H1 (cell line): Measurements from ENCODE around the gene ACBD6. TPM values are rescaled to one million over a fixed set of nuclear protein-coding genes. Genes with fewer than 3 reads are reported as not detected.
A peak's percentile ranks its signal among the peaks of the same experiment; 100 is the strongest.

Source experiments
- CTCF ChIA-PET: fragments of 300-600 bp; sonication (Branson Sonifier 250); formaldehyde crosslinking; loops from one replicate; lab custom pipeline; 2021; ENCODE audit not compliant: partially characterized antibody; lab: Charles Lee
- POLR2A ChIA-PET: fragments of 300-600 bp; sonication (Branson Sonifier 250); formaldehyde crosslinking; loops from one replicate; lab custom pipeline; 2021; ENCODE audit warnings: inconsistent platforms; ENCODE audit not compliant: partially characterized antibody; lab: Charles Lee
- DNase-seq, 2 experiments: peaks; one replicate each; pipeline versions ENCODE4 v3.0.0 to v3.0.0-alpha.2; 2010 to 2022; ENCODE audit warnings: low spot score in 2 of 2, low read depth in 1 of 2, mixed read lengths in 1 of 2
- FAIRE-seq: peaks from 2 replicates; lab custom pipeline; 2011; peaks lifted over from hg19 to GRCh38; lab: Jason Lieb, UNC
- H2AFZ ChIP-seq: 2 replicates; pipeline ENCODE4 v1.8.1; 2012; ENCODE audit warnings: low read length, inconsistent platforms
- H2AK5ac ChIP-seq: 2 replicates; pipeline ENCODE4 v1.6.1; 2013; ENCODE audit warnings: low read depth, low read length
- H2BK120ac ChIP-seq: replicated peaks from 2 replicates; pipeline ENCODE3; 2013; ENCODE audit warnings: low read depth, low read length, inconsistent platforms
- H2BK12ac ChIP-seq: 2 replicates; pipeline ENCODE4 v1.6.1; 2013; ENCODE audit warnings: low read depth, low read length
- H2BK15ac ChIP-seq: 2 replicates; pipeline ENCODE4 v1.6.1; 2013; ENCODE audit warnings: low read length
- H2BK20ac ChIP-seq: 2 replicates; pipeline ENCODE4 v1.6.1; 2013; ENCODE audit warnings: low read length
- H2BK5ac ChIP-seq: 2 replicates; pipeline ENCODE4 v1.6.1; 2013; ENCODE audit warnings: low read depth, low read length
- H3K14ac ChIP-seq: 2 replicates; pipeline ENCODE4 v1.6.1; 2013; ENCODE audit warnings: inconsistent platforms; ENCODE audit not compliant: insufficient read length
- H3K18ac ChIP-seq: 2 replicates; pipeline ENCODE4 v1.6.1; 2013; ENCODE audit warnings: low read length; ENCODE audit errors: extremely low read depth
- H3K23ac ChIP-seq: 2 replicates; pipeline ENCODE4 v1.6.1; 2013; ENCODE audit warnings: inconsistent platforms; ENCODE audit not compliant: insufficient read length
- H3K23me2 ChIP-seq: 2 replicates; pipeline ENCODE4 v1.6.1; 2013; ENCODE audit warnings: low read depth, low read length
- H3K27ac ChIP-seq: 2 replicates; pipeline ENCODE4 v1.6.1; 2011; ENCODE audit warnings: low read depth, low read length, inconsistent platforms
- H3K27me3 ChIP-seq, 4 experiments: replicated peaks in 1 of 4; 1 replicate in 1 of 4; 2 replicates in 3 of 4; pipeline versions ENCODE4 v1.6.1 to v1.8.1; 2011 to 2013; ENCODE audit warnings: low read length in 3 of 4, mild to moderate bottlenecking in 3 of 4, inconsistent platforms in 2 of 4, mixed read lengths in 2 of 4, moderate library complexity in 1 of 4; ENCODE audit not compliant: control insufficient read depth in 3 of 4, insufficient read depth in 3 of 4; ENCODE audit errors: extremely low read depth in 1 of 4
- H3K36me3 ChIP-seq, 4 experiments: 2 replicates each; pipeline versions ENCODE4 v1.6.1 to v1.8.1; 2011 to 2013; ENCODE audit warnings: mild to moderate bottlenecking in 4 of 4, low read length in 3 of 4, moderate library complexity in 2 of 4, control low read depth in 1 of 4, inconsistent platforms in 1 of 4; ENCODE audit not compliant: insufficient read depth in 4 of 4, control insufficient read depth in 2 of 4
- H3K4ac ChIP-seq: replicated peaks from 2 replicates; pipeline ENCODE3; 2013; ENCODE audit warnings: low read length, low read depth, mixed read lengths, inconsistent platforms; ENCODE audit not compliant: insufficient read length
- H3K4me1 ChIP-seq, 4 experiments: replicated peaks in 1 of 4; 1 replicate in 1 of 4; 2 replicates in 3 of 4; pipeline versions ENCODE4 v1.6.1 to v1.8.1; 2011 to 2013; ENCODE audit warnings: low read length in 3 of 4, inconsistent platforms in 2 of 4, mixed read lengths in 1 of 4; ENCODE audit not compliant: insufficient read depth in 4 of 4, control insufficient read depth in 3 of 4
- H3K4me2 ChIP-seq, 2 experiments: 2 replicates each; pipeline versions ENCODE4 v1.6.1 to v1.8.1; 2011 to 2013; ENCODE audit warnings: low read depth in 2 of 2, low read length in 2 of 2, control low read depth in 1 of 2, inconsistent platforms in 1 of 2, mild to moderate bottlenecking in 1 of 2; ENCODE audit not compliant: insufficient read depth in 1 of 2
- H3K4me3 ChIP-seq, 4 experiments: fragments of 200-600, 300-600 bp in 1 of 4; sonication (generic), shearing (Covaris generic), sonication (Bioruptor Twin) in 1 of 4; 2 replicates each; pipeline versions ENCODE4 v1.5.1 to v1.8.1; 2011 to 2016; ENCODE audit warnings: low read length in 4 of 4, low read depth in 3 of 4, control low read depth in 2 of 4, inconsistent platforms in 2 of 4, mild to moderate bottlenecking in 2 of 4, mixed read lengths in 1 of 4, moderate library complexity in 1 of 4; ENCODE audit not compliant: insufficient read depth in 2 of 4; ENCODE audit errors: extremely low read depth in 1 of 4
- H3K56ac ChIP-seq: replicated peaks from 2 replicates; pipeline ENCODE3; 2013; ENCODE audit warnings: low read depth, mild to moderate bottlenecking, mixed read lengths, low read length, inconsistent platforms; ENCODE audit not compliant: insufficient read length
- H3K79me1 ChIP-seq: 2 replicates; pipeline ENCODE4 v1.6.1; 2013; ENCODE audit warnings: low read depth, low read length, control low read depth
- H3K79me2 ChIP-seq, 2 experiments: 2 replicates each; pipeline versions ENCODE4 v1.6.1 to v1.8.1; 2012 to 2013; ENCODE audit warnings: low read length in 2 of 2, mild to moderate bottlenecking in 2 of 2, inconsistent platforms in 1 of 2; ENCODE audit not compliant: insufficient read depth in 2 of 2, control insufficient read depth in 1 of 2
- H3K9ac ChIP-seq, 4 experiments: replicated peaks in 1 of 4; 1 replicate in 1 of 4; 2 replicates in 3 of 4; pipeline versions ENCODE4 v1.6.1 to v1.8.1; 2011 to 2013; ENCODE audit warnings: low read depth in 3 of 4, low read length in 3 of 4, control low read depth in 2 of 4, mild to moderate bottlenecking in 2 of 4, moderate library complexity in 2 of 4, inconsistent platforms in 1 of 4; ENCODE audit errors: extremely low read depth in 1 of 4
- H3K9me3 ChIP-seq, 2 experiments: 2 replicates each; pipeline versions ENCODE4 v1.6.1 to v1.8.1; 2012 to 2013; ENCODE audit warnings: mild to moderate bottlenecking in 2 of 2, moderate library complexity in 2 of 2, control low read depth in 1 of 2, inconsistent platforms in 1 of 2, low read depth in 1 of 2, low read length in 1 of 2, mixed read lengths in 1 of 2; ENCODE audit not compliant: insufficient read depth in 2 of 2
- H4K20me1 ChIP-seq, 2 experiments: replicated peaks in 1 of 2; 2 replicates each; pipeline versions ENCODE3 to v1.8.1; 2011 to 2013; ENCODE audit warnings: inconsistent platforms in 2 of 2, low read length in 2 of 2, mild to moderate bottlenecking in 1 of 2; ENCODE audit not compliant: insufficient read depth in 2 of 2, control insufficient read depth in 1 of 2
- H4K5ac ChIP-seq: 2 replicates; pipeline ENCODE4 v1.6.1; 2013; ENCODE audit warnings: low read length, low read depth, mixed read lengths, inconsistent platforms; ENCODE audit not compliant: insufficient read length
- H4K8ac ChIP-seq: 2 replicates; pipeline ENCODE4 v1.8.0; 2013; ENCODE audit warnings: mild to moderate bottlenecking, moderate library complexity, low read length, inconsistent platforms; ENCODE audit not compliant: insufficient read depth; ENCODE audit errors: extremely low read depth
- H4K91ac ChIP-seq: replicated peaks from 2 replicates; pipeline ENCODE3; 2013; ENCODE audit warnings: low read length, mixed read lengths, inconsistent platforms; ENCODE audit not compliant: insufficient read length
- JUN ChIP-seq: IDR thresholded peaks from 2 replicates; pipeline ENCODE4 v1.6.1; 2011; ENCODE audit warnings: low read depth, mild to moderate bottlenecking, improper control_type of control experiment, low read length
- JUND ChIP-seq: IDR thresholded peaks from 2 replicates; pipeline ENCODE4 v1.6.1; 2011; ENCODE audit warnings: mild to moderate bottlenecking, improper control_type of control experiment, low read length
- KDM1A ChIP-seq: fragments of 200-600, 300-600 bp; sonication (generic); IDR thresholded peaks from 2 replicates; pipeline ENCODE4 v1.7.1; 2016; ENCODE audit warnings: mild to moderate bottlenecking, low read length, borderline replicate concordance
- TCF12 ChIP-seq: IDR thresholded peaks from 2 replicates; pipeline ENCODE4 v1.6.1; 2011; ENCODE audit warnings: low read depth, mild to moderate bottlenecking, low read length
- YY1 ChIP-seq: IDR thresholded peaks from 2 replicates; pipeline ENCODE4 v1.6.1; 2011; ENCODE audit warnings: low read depth, mild to moderate bottlenecking, low read length
- WGBS, 2 experiments: shearing (Covaris generic) in 1 of 2; methylation state at CpG; one replicate each; pipeline versions ENCODE4 v1.1.6 to v1.1.7; 2013 to 2015; ENCODE audit warnings: low lambda C conversion rate in 2 of 2, mixed read lengths in 2 of 2, inconsistent platforms in 1 of 2, low coverage in 1 of 2, missing lambda C conversion rate in 1 of 2; ENCODE audit not compliant: insufficient replicate concordance in 2 of 2, insufficient coverage in 1 of 2, insufficient read length in 1 of 2; ENCODE audit errors: extremely low coverage in 1 of 2, missing lambda C conversion rate in 1 of 2; 5-methylcytosine and 5-hydroxymethylcytosine counted together
- polyA plus RNA-seq, 7 experiments: library from polyadenylated mRNA; depleted of rRNA in 3 of 7; stranded (reverse) in 5 of 7; unstranded in 2 of 7; fragments of >200 nt in 5 of 7; fragments of 200-250 nt in 2 of 7; gene quantifications; 1 replicate in 5 of 7; 2 replicates in 1 of 7; 4 replicates in 1 of 7; pipeline versions ENCODE4 v1.2.1 to v1.2.3, GENCODE V29; 2011 to 2013; ENCODE audit warnings: missing spikeins in 2 of 7, mixed read lengths in 2 of 7
- total RNA-seq: library from RNA; stranded (reverse); fragmentation: NEBNext Ultra II Directional; extraction: Animal tissue kit (Norgen Biotek cat#: 25700); gene quantifications from 2 replicates; pipeline ENCODE4 v1.2.1, GENCODE V29; 2021

ACBD6 gene
- total and polyA plus RNA-seq, 2 of the 8 experiments (the other 6 are each of a cell fraction or from before 2014, with no cell fraction given), result 52.0 to 67.7 TPM

GRCh38 chr1:180267761-180268555 is 234.4 kb downstream of the ACBD6 start:
- H3K14ac ChIP-seq, result no peak overlapping the region
- WGBS, 2 experiments, result 88% methylated on average over 5 of the region's 5 CpGs; no CpG with 5 or more reads in 1 of the 2 experiments
- no peaks in the 10 kb centered on the region for H3K23me2 ChIP-seq
- TF ChIP-seq JUN, result no peak
- TF ChIP-seq YY1, result no peak
- TF ChIP-seq TCF12, result no peak
- no peak for TF ChIP-seq JUND
- no peak for TF ChIP-seq KDM1A
- H2BK15ac ChIP-seq, result no peak overlapping the region
- H2BK20ac ChIP-seq, result peak overlapping the region; percentile 55
- no peak for FAIRE-seq
- no peaks in the 10 kb centered on the region for H3K9me3 ChIP-seq
- H3K4me3 ChIP-seq, result 0 out of 8 replicates have a peak overlapping the region, but pooled peaks of 1 of the 4 experiments have one; percentile 19
- H3K56ac ChIP-seq, result no peak overlapping the region
- H3K79me2 ChIP-seq, result no peaks in the 10 kb centered on the region
- CTCF ChIA-PET, result interaction anchor here (0.7 to 11.1 kb wide), 4 partner anchors 14 to 37 kb away, joined by 4 to 244 read pairs (median 41); no protein-coding TSS in a partner anchor
- no peak overlapping the region for H3K4ac ChIP-seq
- POLR2A ChIA-PET, result interaction anchor here (1.0 to 4.7 kb wide), 6 partner anchors 9 to 28 kb away, joined by 3 to 17 read pairs (median 4); no protein-coding TSS in a partner anchor
- H2AFZ ChIP-seq, result no peak overlapping the region
- no peak overlapping the region for H3K23ac ChIP-seq
- peak overlapping the region; percentile 73 for H3K18ac ChIP-seq
- peaks cover 15 to 51% (median 33%) of the 10 kb centered on the region in 4 experiments for H3K4me1 ChIP-seq
- H2BK12ac ChIP-seq, result no peak overlapping the region
- H4K91ac ChIP-seq, result no peak overlapping the region
- no peaks in the 10 kb centered on the region for H4K20me1 ChIP-seq
- H3K27ac ChIP-seq, result no peak overlapping the region
- H3K27me3 ChIP-seq, result no peaks in the 10 kb centered on the region; a peak in 1 of 7 replicates
- no peak overlapping the region for H3K9ac ChIP-seq
- H3K36me3 ChIP-seq, result no peaks in the 10 kb centered on the region; a peak in 1 of 8 replicates
- no peak overlapping the region for H2BK5ac ChIP-seq
- no peak overlapping the region for H4K8ac ChIP-seq
- H2BK120ac ChIP-seq, result no peak overlapping the region
- DNase-seq, result peak in 1 of 2 experiments; percentile 33
- no peak overlapping the region for H2AK5ac ChIP-seq
- peak overlapping the region; percentile 5 to 38; a peak in 2 of 4 replicates for H3K4me2 ChIP-seq
- H3K79me1 ChIP-seq, result no peaks in the 10 kb centered on the region
- no peak overlapping the region for H4K5ac ChIP-seq
